Measurements from ENCODE around the gene FMNL2. TPM values are rescaled to one million over a fixed set of nuclear protein-coding genes. Genes with fewer than 3 reads are reported as not detected.

Gene FMNL2
- polyA plus RNA-seq, 3 donors: 0.28 to 3.2 (median 0.71) TPM

DNA sequence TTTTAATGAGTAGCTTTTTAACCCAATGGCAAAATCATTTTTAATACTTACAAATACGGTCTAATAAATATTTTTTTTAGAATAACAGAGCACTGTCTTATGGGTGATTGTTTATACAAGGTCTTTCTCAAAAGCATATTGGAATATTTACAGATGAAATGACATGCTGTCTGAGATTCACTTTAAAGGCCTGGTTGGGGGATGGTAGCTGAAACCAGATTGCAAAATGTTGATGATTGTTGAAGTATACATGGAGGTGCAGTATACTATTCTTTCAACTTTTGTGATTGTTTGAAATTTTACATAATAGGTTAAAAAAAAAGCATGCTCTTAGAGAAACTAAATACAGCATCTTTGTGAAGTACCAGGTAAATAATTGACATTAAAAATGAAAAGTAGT is 111.2 kb downstream of the FMNL2 start:
- Histone ChIP-seq H3K9ac (ENCODE audit: insufficient read depth, low read length, poor library complexity, severe bottlenecking) (no peak overlapping the region), H3K27me3 (ENCODE audit: control insufficient read depth in 2 of 2, insufficient read depth in 2 of 2, low read length in 2 of 2) (no peaks in the 10 kb centered on the region), H4K20me1 (ENCODE audit: insufficient read depth, low read length) (no peaks in the 10 kb centered on the region), H3K4me3 (replicated peaks in 1 of 3; ENCODE audit: low read depth in 2 of 3, low read length in 3 of 3) (no peak overlapping the region), H3K4me2 (replicated peaks; ENCODE audit: extremely low read depth, low read length, poor library complexity, severe bottlenecking) (no peak overlapping the region), H3K36me3 (replicated peaks in 1 of 2; ENCODE audit: control insufficient read depth in 1 of 2, insufficient read depth in 2 of 2, low read length in 2 of 2) (no peaks in the 10 kb centered on the region), H3K4me1 (ENCODE audit: control insufficient read depth in 1 of 2, insufficient read depth in 2 of 2, low read length in 2 of 2) (no peaks in the 10 kb centered on the region), H3K79me2 (ENCODE audit: insufficient read depth, low read length) (no peaks in the 10 kb centered on the region), H2AFZ (ENCODE audit: insufficient read depth, low read depth, low read length, poor library complexity, severe bottlenecking) (no peak overlapping the region), H3K27ac (ENCODE audit: low read depth in 1 of 2, low read length in 2 of 2) (no peak overlapping the region), H3K9me3 (replicated peaks in 1 of 2; ENCODE audit: control insufficient read depth in 1 of 2, insufficient read depth in 1 of 2, low read length in 2 of 2) (no peaks in the 10 kb centered on the region)
- Mint-ChIP-seq H3K27ac (no peak overlapping the region), H3K4me3 (no peak overlapping the region), H3K4me1 (no peaks in the 10 kb centered on the region), H3K27me3 (ENCODE audit: low read depth in 3 of 3) (peaks cover 1 to 3% (median 3%) of the 10 kb centered on the region in 3 donors), H3K9me3 (no peaks in the 10 kb centered on the region), H3K36me3 (no peaks in the 10 kb centered on the region)
- no CpG with 5 or more reads among the region's 1 CpG for whole genome bisulfite sequencing (ENCODE audit: insufficient coverage)
- TF ChIP-seq, protein P1, sequence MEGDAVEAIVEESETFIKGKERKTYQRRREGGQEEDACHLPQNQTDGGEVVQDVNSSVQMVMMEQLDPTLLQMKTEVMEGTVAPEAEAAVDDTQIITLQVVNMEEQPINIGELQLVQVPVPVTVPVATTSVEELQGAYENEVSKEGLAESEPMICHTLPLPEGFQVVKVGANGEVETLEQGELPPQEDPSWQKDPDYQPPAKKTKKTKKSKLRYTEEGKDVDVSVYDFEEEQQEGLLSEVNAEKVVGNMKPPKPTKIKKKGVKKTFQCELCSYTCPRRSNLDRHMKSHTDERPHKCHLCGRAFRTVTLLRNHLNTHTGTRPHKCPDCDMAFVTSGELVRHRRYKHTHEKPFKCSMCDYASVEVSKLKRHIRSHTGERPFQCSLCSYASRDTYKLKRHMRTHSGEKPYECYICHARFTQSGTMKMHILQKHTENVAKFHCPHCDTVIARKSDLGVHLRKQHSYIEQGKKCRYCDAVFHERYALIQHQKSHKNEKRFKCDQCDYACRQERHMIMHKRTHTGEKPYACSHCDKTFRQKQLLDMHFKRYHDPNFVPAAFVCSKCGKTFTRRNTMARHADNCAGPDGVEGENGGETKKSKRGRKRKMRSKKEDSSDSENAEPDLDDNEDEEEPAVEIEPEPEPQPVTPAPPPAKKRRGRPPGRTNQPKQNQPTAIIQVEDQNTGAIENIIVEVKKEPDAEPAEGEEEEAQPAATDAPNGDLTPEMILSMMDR (IDR thresholded peaks at IDR 0.05): no peak
- intact Hi-C loops (cut with micrococcal nuclease): no loop called here
- DNase-seq: no peak

DNA sequence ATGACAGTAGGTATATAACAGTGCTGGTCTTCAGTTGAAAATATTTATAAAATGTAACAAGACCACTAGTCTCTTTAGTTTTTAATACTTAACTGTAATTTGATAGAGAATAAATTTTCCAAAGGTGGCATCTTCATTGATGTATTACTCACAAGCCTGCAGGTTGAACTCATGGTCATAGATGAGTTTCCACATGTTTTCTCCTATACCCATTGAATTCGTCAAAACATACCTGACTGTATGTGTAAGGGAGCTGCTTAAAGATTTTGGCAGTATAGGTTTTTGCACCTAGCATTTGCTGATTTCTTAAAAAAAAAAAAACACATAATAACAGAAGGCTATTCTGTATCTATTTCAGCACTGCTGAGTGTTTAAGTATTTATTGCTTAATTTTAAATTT is 112.9 kb downstream of the FMNL2 start:
- no peaks in the 10 kb centered on the region for H3K36me3 ChIP-seq (replicated peaks in 1 of 2; ENCODE audit: control insufficient read depth in 1 of 2, insufficient read depth in 2 of 2, low read length in 2 of 2)
- no peak overlapping the region for H3K27ac Mint-ChIP-seq
- no peaks in the 10 kb centered on the region for H4K20me1 ChIP-seq (ENCODE audit: insufficient read depth, low read length)
- peaks cover 0 to 4% (median 0%) of the 10 kb centered on the region in 7 donors for H3K9me3 Mint-ChIP-seq
- H3K4me1 ChIP-seq (ENCODE audit: control insufficient read depth in 1 of 2, insufficient read depth in 2 of 2, low read length in 2 of 2): no peaks in the 10 kb centered on the region
- no CpG with 5 or more reads among the region's 1 CpG for WGBS (ENCODE audit: insufficient coverage)
- H3K27me3 ChIP-seq (ENCODE audit: control insufficient read depth in 2 of 2, insufficient read depth in 2 of 2, low read length in 2 of 2): no peaks in the 10 kb centered on the region
- H3K4me2 ChIP-seq (replicated peaks; ENCODE audit: extremely low read depth, low read length, poor library complexity, severe bottlenecking): no peak overlapping the region
- H3K79me2 ChIP-seq (ENCODE audit: insufficient read depth, low read length): no peaks in the 10 kb centered on the region
- no peak overlapping the region for H3K27ac ChIP-seq (ENCODE audit: low read depth in 1 of 2, low read length in 2 of 2)
- no peak overlapping the region for H2AFZ ChIP-seq (ENCODE audit: insufficient read depth, low read depth, low read length, poor library complexity, severe bottlenecking)
- peaks cover 1 to 3% (median 3%) of the 10 kb centered on the region in 3 donors for H3K27me3 Mint-ChIP-seq (ENCODE audit: low read depth in 3 of 3)
- no peak for DNase-seq
- TF ChIP-seq, protein P1 (IDR thresholded peaks at IDR 0.05): no peak
- no peak overlapping the region for H3K4me3 Mint-ChIP-seq
- no peak overlapping the region for H3K4me3 ChIP-seq (replicated peaks in 1 of 3; ENCODE audit: low read depth in 2 of 3, low read length in 3 of 3)
- no peaks in the 10 kb centered on the region for H3K36me3 Mint-ChIP-seq
- no peak overlapping the region for H3K9ac ChIP-seq (ENCODE audit: insufficient read depth, low read length, poor library complexity, severe bottlenecking)
- no peaks in the 10 kb centered on the region for H3K9me3 ChIP-seq (replicated peaks in 1 of 2; ENCODE audit: control insufficient read depth in 1 of 2, insufficient read depth in 1 of 2, low read length in 2 of 2)
- intact Hi-C loops (cut with micrococcal nuclease): no loop called here
- no peaks in the 10 kb centered on the region for H3K4me1 Mint-ChIP-seq
